Panc1 (cell line): ENCODE results near the gene HHIP. TPM values are rescaled to one million over a fixed set of nuclear protein-coding genes. Genes with fewer than 3 reads are reported as not detected.

ENCODE experiments used
- ATAC-seq: fragments of 200-7000 bp; cut with Tn5 transposase; 2 replicates; pipeline ENCODE4 v1.9.1; 2020; ENCODE audit warnings: mild to moderate bottlenecking, moderate library complexity
- BruUV-seq: library from RNA; stranded (reverse); fragments of 400-500 nt; replicated peaks from 2 replicates; lab custom pipeline; 2021; lab: Mats Ljungman, UMichigan
- CTCF ChIA-PET: fragments of 300-600 bp; sonication (Branson Sonifier 250); formaldehyde crosslinking; loops from one replicate; lab custom pipeline; 2022; ENCODE audit warnings: antibody characterized with exemption; lab: Charles Lee
- POLR2A ChIA-PET: fragments of 300-600 bp; sonication (Branson Sonifier 250); formaldehyde crosslinking; loops from one replicate; lab custom pipeline; 2022; ENCODE audit warnings: antibody characterized with exemption; lab: Charles Lee
- DNase-seq: peaks from one replicate; pipeline ENCODE4 v3.0.0-alpha.2; 2010; ENCODE audit warnings: low read depth, low spot score
- H3K27ac ChIP-seq: 2 replicates; pipeline ENCODE4 v1.5.1; 2011; ENCODE audit warnings: mild to moderate bottlenecking, low read length, inconsistent platforms
- H3K27me3 ChIP-seq: fragments of 200-500 bp; sonication (Bioruptor generic); 2 replicates; pipeline ENCODE4 v1.6.0; 2014; ENCODE audit warnings: low read length, inconsistent platforms; ENCODE audit not compliant: control insufficient read depth, insufficient read depth
- H3K36me3 ChIP-seq: fragments of 200-500 bp; sonication (Bioruptor generic); 2 replicates; pipeline ENCODE4 v1.5.1; 2014; ENCODE audit warnings: inconsistent platforms, mild to moderate bottlenecking, low read length, moderate library complexity; ENCODE audit not compliant: control insufficient read depth, insufficient read depth
- H3K4me1 ChIP-seq: 2 replicates; pipeline ENCODE4 v1.5.1; 2011; ENCODE audit warnings: inconsistent platforms, mild to moderate bottlenecking, low read length, moderate library complexity; ENCODE audit not compliant: control insufficient read depth, insufficient read depth
- H3K4me3 ChIP-seq, 2 experiments: 2 replicates each; pipeline ENCODE4 v1.5.1; 2011 to 2012; ENCODE audit warnings: low read depth in 2 of 2, low read length in 2 of 2, mild to moderate bottlenecking in 2 of 2, inconsistent platforms in 1 of 2, moderate library complexity in 1 of 2
- H3K9me3 ChIP-seq: fragments of 200-500 bp; sonication (Bioruptor generic); 2 replicates; pipeline ENCODE4 v1.5.1; 2014; ENCODE audit warnings: low read depth, mild to moderate bottlenecking, inconsistent platforms, low read length, moderate library complexity; ENCODE audit not compliant: control insufficient read depth, insufficient read depth
- POLR2AphosphoS5 ChIP-seq: IDR thresholded peaks from 2 replicates; pipeline ENCODE4 v1.6.1; 2012; ENCODE audit warnings: mild to moderate bottlenecking, low read depth, low read length, moderate library complexity
- SIN3A ChIP-seq: IDR thresholded peaks from 2 replicates; pipeline ENCODE4 v1.6.1; 2012; ENCODE audit warnings: low read depth, mild to moderate bottlenecking, low read length, moderate library complexity, borderline replicate concordance; ENCODE audit not compliant: insufficient read depth
- TCF7L2 ChIP-seq: IDR thresholded peaks from 2 replicates; pipeline ENCODE4 v1.6.1; 2011; ENCODE audit warnings: mild to moderate bottlenecking, low read depth, low read length, inconsistent platforms
- in situ Hi-C: cut with HindIII; loops from 2 replicates; pipeline ENCODE4 v1.10.0; 2016; ENCODE audit warnings: low sequenced_read_pairs, low pct_unique_long_range_greater_than_20kb
- intact Hi-C: fragments of 100-400 bp; cut with micrococcal nuclease; formaldehyde crosslinking; loops from one replicate; pipeline ENCODE4 v1.10.0; 2022; ENCODE audit not compliant: unreplicated experiment
- total RNA-seq: library from RNA; stranded (reverse); gene quantifications from one replicate; pipeline ENCODE4 v1.2.1, GENCODE V29; 2021; ENCODE audit not compliant: unreplicated experiment
- TF ChIP-seq, protein P1 (sequence below): fragments of 450-650 bp; IDR thresholded peaks from 2 replicates; pipeline ENCODE4 v1.5.1; 2017; ENCODE audit warnings: mild to moderate bottlenecking
- TF ChIP-seq, protein P2 (sequence below), 2 experiments: IDR thresholded peaks; 2 replicates each; pipeline ENCODE4 v1.6.1; 2011 to 2012; ENCODE audit warnings: low read depth in 2 of 2, control low read depth in 1 of 2, low read length in 1 of 2, mild to moderate bottlenecking in 1 of 2, moderate library complexity in 1 of 2; ENCODE audit not compliant: insufficient read depth in 1 of 2

The HHIP gene
- total RNA-seq, 1 experiment from 2014 or later, result 0.08 TPM

DNA sequence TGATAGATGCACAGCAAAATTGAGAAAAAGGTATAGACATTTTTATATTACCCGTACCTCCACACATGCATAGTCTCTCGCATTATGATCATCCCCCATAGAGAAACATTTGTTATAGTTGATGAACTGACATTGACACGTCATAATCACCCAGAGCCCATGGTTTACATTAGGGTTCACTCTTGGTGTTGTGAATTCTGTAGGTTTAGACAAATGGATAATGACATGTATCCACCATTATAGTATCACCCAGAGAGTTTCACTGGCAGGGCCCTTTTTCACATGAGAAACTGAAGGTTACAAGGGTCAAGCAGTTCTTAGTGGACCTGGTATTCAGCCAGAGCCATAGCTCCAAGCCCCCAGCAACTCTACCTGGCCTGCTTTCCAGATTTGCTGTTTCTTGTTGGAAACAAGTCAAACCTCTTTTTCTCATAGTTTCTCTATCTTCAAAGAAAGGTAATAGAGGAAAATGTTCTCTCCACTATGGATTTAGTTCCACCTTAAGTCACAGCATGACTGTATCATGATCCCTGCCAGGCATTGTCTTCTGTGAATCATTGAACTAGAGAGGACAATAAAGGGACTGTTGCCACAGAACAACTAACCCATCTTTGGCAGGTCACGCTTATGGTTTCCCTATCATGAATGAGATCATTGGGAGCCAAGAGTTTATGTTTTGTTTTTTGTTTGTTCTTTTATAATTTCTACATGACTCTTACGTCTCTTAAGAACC is 64.0 kb downstream of the HHIP start:
- no peaks in the 10 kb centered on the region for H3K4me1 ChIP-seq
- TF ChIP-seq, protein P1, sequence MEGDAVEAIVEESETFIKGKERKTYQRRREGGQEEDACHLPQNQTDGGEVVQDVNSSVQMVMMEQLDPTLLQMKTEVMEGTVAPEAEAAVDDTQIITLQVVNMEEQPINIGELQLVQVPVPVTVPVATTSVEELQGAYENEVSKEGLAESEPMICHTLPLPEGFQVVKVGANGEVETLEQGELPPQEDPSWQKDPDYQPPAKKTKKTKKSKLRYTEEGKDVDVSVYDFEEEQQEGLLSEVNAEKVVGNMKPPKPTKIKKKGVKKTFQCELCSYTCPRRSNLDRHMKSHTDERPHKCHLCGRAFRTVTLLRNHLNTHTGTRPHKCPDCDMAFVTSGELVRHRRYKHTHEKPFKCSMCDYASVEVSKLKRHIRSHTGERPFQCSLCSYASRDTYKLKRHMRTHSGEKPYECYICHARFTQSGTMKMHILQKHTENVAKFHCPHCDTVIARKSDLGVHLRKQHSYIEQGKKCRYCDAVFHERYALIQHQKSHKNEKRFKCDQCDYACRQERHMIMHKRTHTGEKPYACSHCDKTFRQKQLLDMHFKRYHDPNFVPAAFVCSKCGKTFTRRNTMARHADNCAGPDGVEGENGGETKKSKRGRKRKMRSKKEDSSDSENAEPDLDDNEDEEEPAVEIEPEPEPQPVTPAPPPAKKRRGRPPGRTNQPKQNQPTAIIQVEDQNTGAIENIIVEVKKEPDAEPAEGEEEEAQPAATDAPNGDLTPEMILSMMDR, result no peak
- no peak for TF ChIP-seq POLR2AphosphoS5
- TF ChIP-seq, protein P2, sequence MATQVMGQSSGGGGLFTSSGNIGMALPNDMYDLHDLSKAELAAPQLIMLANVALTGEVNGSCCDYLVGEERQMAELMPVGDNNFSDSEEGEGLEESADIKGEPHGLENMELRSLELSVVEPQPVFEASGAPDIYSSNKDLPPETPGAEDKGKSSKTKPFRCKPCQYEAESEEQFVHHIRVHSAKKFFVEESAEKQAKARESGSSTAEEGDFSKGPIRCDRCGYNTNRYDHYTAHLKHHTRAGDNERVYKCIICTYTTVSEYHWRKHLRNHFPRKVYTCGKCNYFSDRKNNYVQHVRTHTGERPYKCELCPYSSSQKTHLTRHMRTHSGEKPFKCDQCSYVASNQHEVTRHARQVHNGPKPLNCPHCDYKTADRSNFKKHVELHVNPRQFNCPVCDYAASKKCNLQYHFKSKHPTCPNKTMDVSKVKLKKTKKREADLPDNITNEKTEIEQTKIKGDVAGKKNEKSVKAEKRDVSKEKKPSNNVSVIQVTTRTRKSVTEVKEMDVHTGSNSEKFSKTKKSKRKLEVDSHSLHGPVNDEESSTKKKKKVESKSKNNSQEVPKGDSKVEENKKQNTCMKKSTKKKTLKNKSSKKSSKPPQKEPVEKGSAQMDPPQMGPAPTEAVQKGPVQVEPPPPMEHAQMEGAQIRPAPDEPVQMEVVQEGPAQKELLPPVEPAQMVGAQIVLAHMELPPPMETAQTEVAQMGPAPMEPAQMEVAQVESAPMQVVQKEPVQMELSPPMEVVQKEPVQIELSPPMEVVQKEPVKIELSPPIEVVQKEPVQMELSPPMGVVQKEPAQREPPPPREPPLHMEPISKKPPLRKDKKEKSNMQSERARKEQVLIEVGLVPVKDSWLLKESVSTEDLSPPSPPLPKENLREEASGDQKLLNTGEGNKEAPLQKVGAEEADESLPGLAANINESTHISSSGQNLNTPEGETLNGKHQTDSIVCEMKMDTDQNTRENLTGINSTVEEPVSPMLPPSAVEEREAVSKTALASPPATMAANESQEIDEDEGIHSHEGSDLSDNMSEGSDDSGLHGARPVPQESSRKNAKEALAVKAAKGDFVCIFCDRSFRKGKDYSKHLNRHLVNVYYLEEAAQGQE (IDR thresholded peaks at IDR 0.05; ENCODE audit: insufficient read depth in 1 of 2, low read depth in 2 of 2, low read length in 1 of 2), result no peak
- no peak for TF ChIP-seq SIN3A
- no peak for TF ChIP-seq TCF7L2
- ChIA-PET CTCF (no interaction called here), POLR2A (no interaction called here)
- no peaks in the 10 kb centered on the region for H3K27me3 ChIP-seq
- H3K9me3 ChIP-seq, result no peaks in the 10 kb centered on the region
- no peaks in the 10 kb centered on the region for H3K36me3 ChIP-seq
- no peak for DNase-seq
- no peak overlapping the region for H3K4me3 ChIP-seq
- intact Hi-C loops, result no loop called here
- no TSS peak for BruUV-seq
- H3K27ac ChIP-seq, result no peak overlapping the region
- no peak for ATAC-seq
- in situ Hi-C loops, result no loop called here

DNA sequence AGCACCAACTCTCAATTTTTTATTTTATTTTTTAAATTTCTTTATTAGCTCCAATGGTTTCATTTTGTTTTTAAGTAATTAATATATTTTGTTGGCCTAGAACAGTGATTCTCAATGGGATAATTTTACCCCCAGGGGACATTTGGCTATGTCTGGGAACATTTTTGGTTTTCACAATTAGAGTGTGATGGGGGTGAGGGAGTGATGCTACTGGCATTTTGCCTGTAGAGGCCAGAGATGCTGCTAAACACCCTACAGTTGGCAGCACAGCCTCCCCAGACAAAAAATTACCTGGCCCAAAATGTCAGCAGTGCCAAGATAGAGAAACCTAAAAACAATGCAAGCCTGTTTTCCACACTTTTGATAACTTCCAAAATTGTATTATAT is 64.6 kb downstream of the HHIP start:
- DNase-seq (no peak), ATAC-seq (no peak)
- no peak overlapping the region for H3K4me3 ChIP-seq
- in situ Hi-C loops, result no loop called here
- no peaks in the 10 kb centered on the region for H3K27me3 ChIP-seq
- TF ChIP-seq POLR2AphosphoS5 (no peak), SIN3A (no peak), TCF7L2 (no peak)
- TF ChIP-seq, protein P2 (IDR thresholded peaks at IDR 0.05; ENCODE audit: insufficient read depth in 1 of 2, low read depth in 2 of 2, low read length in 1 of 2), result no peak
- TF ChIP-seq, protein P1, result no peak
- H3K36me3 ChIP-seq, result no peaks in the 10 kb centered on the region
- BruUV-seq, result no TSS peak
- POLR2A ChIA-PET, result no interaction called here
- CTCF ChIA-PET, result no interaction called here
- intact Hi-C loops, result no loop called here
- H3K9me3 ChIP-seq, result no peaks in the 10 kb centered on the region
- H3K4me1 ChIP-seq, result no peaks in the 10 kb centered on the region
- no peak overlapping the region for H3K27ac ChIP-seq
